Activated CD4-positive, CD25-positive, alpha-beta regulatory T cell treated with anti-CD3 and anti-CD28 coated beads, Interleukin-2, amount 50 U/mL, for 72 hours (primary cell): ENCODE measurements around the gene CREM.
"Not testable (repeated sequence)": the region's sequence is repeated elsewhere in the genome, so short reads cannot be mapped to it uniquely, and the experiment has no call there.

Source experiments
- DNase-seq: peaks from one replicate; pipeline ENCODE4 v3.0.0; 2021

Gene CREM

GRCh38 chr10:35195361-35196306, 69.0 kb downstream of the CREM start:
- peak; percentile 60 for DNase-seq

DNA sequence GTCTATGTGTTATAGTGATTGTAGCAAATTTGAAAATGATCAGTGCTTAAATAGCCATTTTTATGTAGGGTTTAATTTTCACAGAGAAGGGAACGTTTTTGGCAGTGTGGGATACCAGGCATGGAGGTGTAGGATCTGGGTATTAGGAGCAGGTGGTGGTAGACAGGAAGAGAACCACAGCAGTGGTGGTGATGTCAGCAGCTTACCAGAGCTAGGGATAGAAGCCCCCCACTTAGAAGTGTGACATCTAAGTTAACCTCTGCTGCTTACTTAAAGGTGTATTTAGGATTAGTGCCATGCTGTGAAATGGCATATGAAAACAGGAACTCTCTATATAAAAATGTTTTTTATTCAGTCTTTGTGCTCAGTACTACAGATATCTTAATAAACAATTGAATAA, 73.8 kb downstream of the CREM start:
- DNase-seq: no peak

DNA sequence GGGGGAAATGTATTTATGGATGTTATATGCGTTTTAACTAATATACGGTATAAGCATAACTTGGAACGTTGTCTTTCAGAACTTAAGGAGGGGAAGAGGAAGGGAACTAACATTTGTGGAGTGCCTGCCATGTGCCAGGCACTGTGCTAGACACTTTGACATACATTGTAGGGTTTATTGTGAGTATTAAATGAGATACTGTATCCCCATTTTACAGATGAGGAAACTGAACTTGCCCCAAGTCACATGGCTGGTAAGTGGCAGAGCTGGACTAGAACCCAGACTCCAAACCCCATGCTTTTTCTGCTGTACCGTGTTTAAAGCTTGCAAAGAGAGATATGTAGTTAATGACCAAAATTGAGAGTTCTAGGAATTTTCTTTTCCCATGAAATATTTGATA, 74.6 kb downstream of the CREM start:
- DNase-seq: no peak

DNA sequence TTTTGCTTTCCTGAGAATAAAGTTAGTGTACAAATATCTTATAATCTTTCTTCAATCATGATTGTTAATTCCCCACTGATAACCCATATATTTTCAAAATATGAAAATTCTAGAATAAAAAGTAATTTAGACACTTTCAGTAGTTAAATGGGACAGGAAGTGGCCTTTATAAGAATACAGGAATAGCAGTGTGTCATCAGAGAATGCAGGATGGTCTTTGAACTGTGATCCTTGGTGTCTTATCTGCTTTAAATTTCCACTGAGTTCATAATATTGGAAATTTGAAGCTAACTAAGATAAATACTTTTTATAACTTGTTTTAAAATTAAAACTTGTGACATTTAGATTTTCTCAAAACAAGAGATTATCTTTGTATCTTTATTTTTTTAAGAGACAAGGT, 75.4 kb downstream of the CREM start:
- DNase-seq: no peak

- no peak for DNase-seq
These were observed 77.1 kb downstream of the CREM start for GRCh38 chr10:35203745-35204144.

GRCh38 chr10:35204650-35205319, 78.1 kb downstream of the CREM start:
- DNase-seq: no peak

DNA sequence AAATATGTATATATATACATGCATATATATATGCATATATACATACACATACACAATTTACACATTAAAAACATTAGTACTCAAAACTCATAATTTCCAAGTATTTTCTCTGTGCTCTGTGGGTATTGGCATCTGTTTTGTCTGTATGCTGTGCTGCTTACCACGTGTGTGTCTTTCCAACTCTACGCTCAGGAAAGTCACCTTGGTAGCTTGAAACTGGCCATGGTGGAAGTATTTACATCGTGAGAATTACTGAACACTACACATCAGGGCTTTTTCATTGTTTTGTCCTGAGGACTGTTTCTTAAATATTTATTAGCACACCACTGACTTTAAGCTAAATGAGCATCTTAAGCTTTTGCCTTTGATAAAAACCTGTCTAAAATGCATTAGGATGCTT, 79.6 kb downstream of the CREM start:
- DNase-seq: no peak

- DNase-seq: no peak
These were observed 81.9 kb downstream of the CREM start for GRCh38 chr10:35208536-35208935.

GRCh38 chr10:35208949-35209613, 82.4 kb downstream of the CREM start:
- DNase-seq: no peak

- DNase-seq: no peak
These were observed 84.3 kb downstream of the CREM start for GRCh38 chr10:35210961-35211360.

GRCh38 chr10:35211390-35211789, 84.7 kb downstream of the CREM start:
- DNase-seq: no peak

DNA sequence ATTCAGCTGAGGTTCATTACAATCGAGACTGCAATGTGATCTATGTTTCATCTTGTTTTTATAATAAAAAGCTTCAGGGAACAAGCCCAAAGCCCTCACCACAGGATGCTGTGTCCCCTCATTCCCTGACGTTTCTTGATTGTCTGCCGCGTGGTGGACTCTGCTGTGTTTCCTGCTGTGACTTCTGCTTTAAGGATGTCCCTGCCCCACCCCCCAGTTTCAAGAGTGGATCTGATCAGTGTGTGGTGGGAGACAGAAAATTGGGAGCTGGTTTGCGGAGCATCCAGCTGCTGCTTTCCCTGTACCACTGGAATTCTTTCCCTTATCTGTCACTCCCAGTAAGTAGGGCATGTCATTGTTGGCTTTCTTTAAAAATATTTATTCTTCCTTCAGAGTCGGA, 86.2 kb downstream of the CREM start:
- no peak for DNase-seq

DNA sequence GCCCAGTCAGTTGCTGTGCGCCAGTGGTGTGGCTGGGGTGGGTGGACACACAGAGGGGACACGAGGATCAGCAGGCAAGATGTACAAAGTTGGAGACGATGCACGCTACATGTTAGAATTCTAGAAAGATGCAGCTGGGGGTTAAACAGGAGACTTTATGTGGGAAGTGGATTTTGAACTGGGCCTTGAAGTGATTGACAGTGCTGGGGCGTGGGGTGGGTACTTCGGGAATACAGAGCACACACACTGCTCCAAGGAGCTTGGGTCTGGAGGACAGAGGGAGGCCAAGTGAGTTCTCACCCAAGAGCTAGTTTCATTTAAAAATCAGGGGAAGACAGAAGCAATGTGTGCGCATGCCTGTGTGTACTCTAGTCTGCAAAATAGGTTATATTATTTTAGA, 87.1 kb downstream of the CREM start:
- DNase-seq: no peak

DNA sequence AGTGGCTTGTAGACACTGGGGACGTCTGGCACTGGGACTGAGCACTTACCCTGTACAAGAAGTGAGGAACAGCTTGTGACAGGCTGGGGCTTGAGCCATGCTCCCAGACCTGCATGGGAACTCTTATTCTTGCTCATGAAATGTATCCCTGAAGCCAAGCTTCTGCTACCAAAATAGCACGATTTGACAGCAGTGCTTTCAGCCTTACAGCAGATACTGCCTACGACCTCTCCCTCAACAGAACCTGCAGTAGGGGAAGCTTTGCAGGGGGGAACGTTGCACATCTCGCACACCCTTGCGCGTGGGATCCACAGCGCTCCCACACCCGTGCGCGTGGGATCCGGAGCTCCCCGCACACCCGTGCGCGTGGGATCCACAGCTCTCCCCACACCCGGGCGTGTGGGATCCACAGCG, 88.0 kb downstream of the CREM start:
- DNase-seq: no peak

DNA sequence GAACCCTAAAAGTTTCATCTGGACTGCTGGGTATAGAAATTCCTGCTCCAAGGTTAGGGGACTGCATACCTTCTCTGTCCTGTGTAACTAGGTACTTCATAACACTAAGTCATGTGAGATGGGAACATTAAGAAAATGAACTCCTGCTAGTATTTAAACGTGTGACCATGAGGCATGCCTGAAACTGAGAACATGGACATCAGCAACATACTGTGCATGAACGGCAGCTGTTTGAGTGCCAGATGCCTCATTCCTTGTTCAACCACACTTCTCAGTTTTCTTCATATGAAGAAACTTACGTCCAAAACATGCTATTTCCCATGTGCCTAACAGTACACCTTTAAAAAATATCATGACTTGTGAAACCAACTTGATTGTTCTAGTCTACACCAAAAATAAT, 88.5 kb downstream of the CREM start:
- DNase-seq: no peak

DNA sequence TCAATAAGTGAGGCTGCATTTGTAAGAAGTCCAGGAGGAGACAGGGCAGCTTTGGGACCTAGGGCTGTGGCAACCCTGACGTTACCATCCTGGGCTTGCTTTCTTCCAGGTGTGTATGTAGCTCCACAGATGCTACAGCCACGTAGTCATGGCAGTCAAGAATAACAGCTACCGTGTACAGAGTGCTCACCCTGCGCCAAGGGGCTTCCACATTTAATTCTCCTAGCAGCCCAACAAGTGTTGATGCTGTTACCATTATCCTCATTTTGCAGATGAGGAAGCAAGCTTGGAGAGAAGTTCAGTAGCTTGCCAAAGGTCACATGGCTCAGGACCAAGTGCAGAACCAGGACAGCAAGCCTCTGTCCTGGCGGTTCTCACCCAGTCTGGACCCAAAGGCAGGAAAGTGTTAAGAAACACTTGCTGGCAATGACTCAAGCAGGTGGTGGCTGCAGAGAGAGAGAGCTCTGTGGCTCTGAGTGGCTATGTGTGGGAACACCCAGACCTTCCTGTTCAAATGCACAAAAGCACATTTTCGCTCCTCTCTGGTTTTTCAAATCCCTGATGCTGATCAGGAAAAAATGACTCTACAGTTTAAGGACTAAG, 89.8 kb downstream of the CREM start:
- no peak for DNase-seq

DNA sequence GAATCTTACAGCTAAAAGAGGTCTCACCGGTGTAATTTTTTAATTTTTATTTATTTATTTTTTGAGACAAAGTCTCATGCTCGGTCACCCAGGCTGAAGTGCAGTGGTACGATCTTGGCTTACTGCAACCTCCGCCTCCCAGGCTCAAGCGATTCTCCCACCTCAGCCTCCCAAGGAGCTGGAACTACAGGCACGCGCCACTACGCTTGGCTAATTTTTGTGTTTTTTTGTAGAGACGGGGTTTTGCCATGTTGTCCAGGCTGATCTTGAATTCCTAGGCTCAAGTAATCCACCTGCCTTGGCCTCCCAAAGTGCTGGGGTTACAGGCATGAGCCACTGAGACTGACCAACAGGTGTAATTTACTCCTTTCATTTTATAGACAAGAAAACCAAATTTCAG, 90.3 kb downstream of the CREM start:
- not testable (repeated sequence) for DNase-seq

DNA sequence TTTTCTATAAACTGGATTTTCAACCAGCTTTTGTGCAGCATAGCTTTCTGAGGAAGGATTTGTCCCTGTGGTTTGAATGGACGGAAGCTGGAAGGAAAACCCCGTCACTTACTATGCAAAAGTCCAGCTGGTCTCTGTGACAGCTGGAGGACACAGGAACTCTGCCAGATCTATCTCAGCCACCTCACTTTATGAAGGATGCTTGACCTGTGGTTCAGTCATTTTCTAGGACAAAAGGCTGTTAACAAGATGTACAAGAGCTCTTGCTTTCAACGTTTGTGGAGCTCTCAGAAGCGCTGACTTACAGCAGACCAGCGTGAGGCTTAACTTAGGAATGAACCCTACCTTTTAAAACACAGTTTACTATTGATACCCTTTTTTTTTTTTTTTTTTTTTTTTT, 90.8 kb downstream of the CREM start:
- DNase-seq: no peak

DNA sequence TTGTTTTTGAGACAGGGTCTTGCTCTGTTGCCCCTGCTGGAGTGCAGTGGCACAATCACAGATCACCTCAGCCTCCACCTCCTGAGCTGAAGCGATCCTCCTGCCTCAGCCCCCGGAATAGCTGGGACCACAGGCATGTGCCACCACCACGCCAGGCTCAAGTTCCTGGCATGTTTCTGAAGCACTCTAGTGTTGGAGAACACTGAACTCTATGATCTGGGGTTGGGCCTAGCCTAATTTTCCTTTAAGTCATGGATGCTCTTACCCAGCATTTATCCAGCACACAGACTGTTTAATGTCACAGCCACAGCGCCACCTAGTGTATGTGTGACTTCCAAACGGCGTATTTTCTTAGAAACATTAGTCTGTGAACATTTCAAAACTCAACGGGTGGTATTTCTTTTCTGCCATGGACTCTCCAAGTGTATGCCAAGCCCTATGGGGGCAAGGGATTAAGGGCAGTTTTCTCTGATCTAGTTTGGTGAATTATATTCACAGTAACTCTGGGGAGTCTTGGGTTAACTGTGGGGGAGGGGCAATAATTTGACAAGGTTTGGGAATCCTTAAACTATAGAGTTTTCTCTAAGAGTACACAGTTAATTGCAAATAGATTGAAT, 91.8 kb downstream of the CREM start:
- DNase-seq: peak; percentile 77

DNA sequence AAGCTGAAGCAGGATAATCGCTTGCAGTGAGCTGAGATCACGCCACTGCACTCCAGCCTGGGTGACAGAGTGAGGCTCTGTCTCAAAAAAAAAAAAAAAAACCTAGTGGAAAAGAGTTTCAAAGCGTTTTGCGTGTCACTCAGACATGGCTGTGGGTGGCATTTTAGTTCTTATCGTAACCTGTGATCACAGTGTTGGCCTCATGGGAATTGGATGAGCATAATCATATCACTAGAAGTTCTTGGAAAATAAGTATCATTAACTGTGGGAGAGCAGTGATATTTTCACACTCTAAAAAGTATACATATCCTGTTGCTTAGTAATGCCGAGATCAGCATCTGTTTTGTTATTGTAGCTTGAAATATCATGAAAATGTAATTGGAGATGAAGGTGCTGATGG, 92.6 kb downstream of the CREM start:
- DNase-seq: no peak

DNA sequence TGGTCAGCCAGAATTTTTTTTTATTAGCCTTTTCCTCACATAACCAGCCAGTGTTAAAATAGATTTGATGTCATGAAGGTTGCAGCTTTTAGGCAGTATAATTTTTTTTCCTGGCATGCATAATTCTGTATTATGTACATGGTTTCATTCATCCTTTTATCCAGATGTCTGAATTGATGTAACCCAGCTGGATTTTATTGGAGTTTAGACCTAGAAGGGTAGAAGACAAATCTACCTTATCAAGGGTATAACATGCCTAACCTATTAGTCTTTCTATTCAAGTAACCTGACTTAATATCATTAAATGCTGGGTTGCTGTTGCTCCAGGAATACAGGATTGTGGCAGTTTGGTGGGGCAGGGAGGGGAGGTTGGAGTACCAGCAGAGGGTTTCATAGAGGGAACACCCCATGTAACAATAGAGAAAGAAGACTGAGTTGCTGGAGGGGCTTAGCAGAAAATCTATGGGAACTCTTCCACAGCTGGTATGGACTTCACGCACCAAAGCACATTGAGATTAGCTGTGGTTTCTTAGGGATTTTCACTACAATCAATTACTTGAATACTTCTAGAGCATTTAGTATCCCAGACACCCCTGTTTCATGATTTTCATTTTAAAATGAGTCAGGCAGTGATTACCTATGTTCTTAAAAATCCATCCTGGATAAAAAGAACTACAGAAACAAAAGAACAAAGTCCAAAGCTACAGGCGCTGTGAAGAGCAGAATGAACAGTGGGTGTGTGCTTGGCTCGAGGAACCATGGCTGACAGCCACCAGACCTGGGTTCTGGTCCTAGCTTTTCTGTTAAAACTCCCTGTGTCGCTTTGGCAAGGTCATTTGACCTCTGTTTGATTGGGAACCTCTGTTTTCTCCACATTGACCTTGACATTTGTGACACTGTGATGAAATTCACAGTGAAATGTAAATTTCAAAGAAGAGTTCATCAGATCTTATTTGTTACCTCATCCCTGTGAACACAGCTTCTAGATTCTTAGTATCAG, 93.5 kb downstream of the CREM start:
- no peak for DNase-seq

- no peak for DNase-seq
These were observed 96.4 kb downstream of the CREM start for GRCh38 chr10:35223016-35223415.
